IMR-90 (cell line): ENCODE measurements around the gene HMGCS2. TPM values are rescaled to one million over a fixed set of nuclear protein-coding genes. Genes with fewer than 3 reads are reported as not detected.

Source experiments
- ATAC-seq: fragments of 200-7000 bp; cut with Tn5 transposase; 2 replicates; pipeline ENCODE4 v1.9.1; 2020; ENCODE audit warnings: low read depth, mild to moderate bottlenecking, moderate library complexity
- BruUV-seq: library from RNA; stranded (reverse); fragments of 400-500 nt; replicated peaks from 2 replicates; lab custom pipeline; 2021; lab: Mats Ljungman, UMichigan
- CTCF ChIA-PET: fragments of 300-600 bp; formaldehyde crosslinking; extraction: SDS; loops from one replicate; lab custom pipeline; 2021; ENCODE audit warnings: antibody characterized with exemption; lab: Yijun Ruan, JAX
- POLR2A ChIA-PET: fragments of 300-600 bp; sonication (Branson Sonifier 250); formaldehyde crosslinking; loops from one replicate; lab custom pipeline; 2022; ENCODE audit warnings: antibody characterized with exemption; ENCODE audit not compliant: unreplicated experiment; lab: Charles Lee
- DNase-seq: peaks from one replicate; pipeline ENCODE4 v3.0.0; 2013
- H2AFZ ChIP-seq: replicated peaks from 2 replicates; pipeline ENCODE3; 2013; ENCODE audit warnings: low read length, mild to moderate bottlenecking; ENCODE audit not compliant: poor library complexity
- H2AK5ac ChIP-seq: 2 replicates; pipeline ENCODE4 v1.6.1; 2013; ENCODE audit warnings: low read depth, low read length, inconsistent platforms
- H2AK9ac ChIP-seq: replicated peaks from 2 replicates; pipeline ENCODE3; 2013; ENCODE audit warnings: mild to moderate bottlenecking, low read depth, low read length, moderate library complexity; ENCODE audit not compliant: poor library complexity
- H2BK120ac ChIP-seq: 2 replicates; pipeline ENCODE4 v1.6.1; 2013; ENCODE audit warnings: low read depth, low read length, inconsistent platforms
- H2BK15ac ChIP-seq: 3 replicates; pipeline ENCODE4 v1.6.1; 2013; ENCODE audit warnings: low read depth, low read length, inconsistent platforms
- H2BK20ac ChIP-seq: 2 replicates; pipeline ENCODE4 v1.6.1; 2013; ENCODE audit warnings: low read depth, mild to moderate bottlenecking, inconsistent platforms, low read length, moderate library complexity
- H2BK5ac ChIP-seq: 2 replicates; pipeline ENCODE4 v1.6.1; 2013; ENCODE audit warnings: mild to moderate bottlenecking, low read depth, low read length, inconsistent platforms; ENCODE audit not compliant: poor library complexity, severe bottlenecking
- H3K14ac ChIP-seq: replicated peaks from 2 replicates; pipeline ENCODE4 v1.6.1; 2013; ENCODE audit warnings: low read depth, low read length, inconsistent platforms
- H3K18ac ChIP-seq: 2 replicates; pipeline ENCODE4 v1.6.1; 2013; ENCODE audit warnings: low read depth, low read length, control low read depth
- H3K23ac ChIP-seq: 2 replicates; pipeline ENCODE4 v1.6.1; 2013; ENCODE audit warnings: low read depth, low read length, inconsistent platforms
- H3K27ac ChIP-seq: 2 replicates; pipeline ENCODE4 v1.5.1; 2013; ENCODE audit warnings: mild to moderate bottlenecking, control low read depth, low read length; ENCODE audit not compliant: insufficient read depth
- H3K27me3 ChIP-seq: 2 replicates; pipeline ENCODE4 v1.6.1; 2013; ENCODE audit warnings: low read length; ENCODE audit not compliant: control insufficient read depth, insufficient read depth
- H3K36me3 ChIP-seq: 2 replicates; pipeline ENCODE4 v1.6.1; 2013; ENCODE audit warnings: low read length, mixed read lengths; ENCODE audit not compliant: control insufficient read depth, insufficient read depth
- H3K4ac ChIP-seq: 2 replicates; pipeline ENCODE4 v1.6.1; 2013; ENCODE audit warnings: low read depth, low read length, inconsistent platforms
- H3K4me1 ChIP-seq: 2 replicates; pipeline ENCODE4 v1.6.1; 2013; ENCODE audit warnings: low read length, mixed read lengths; ENCODE audit not compliant: control insufficient read depth, insufficient read depth
- H3K4me2 ChIP-seq: 2 replicates; pipeline ENCODE4 v1.6.1; 2013; ENCODE audit warnings: low read depth, mild to moderate bottlenecking, control low read depth, low read length, moderate library complexity
- H3K4me3 ChIP-seq: 2 replicates; pipeline ENCODE4 v1.5.1; 2013; ENCODE audit warnings: low read depth, mild to moderate bottlenecking, control low read depth, low read length, moderate library complexity; ENCODE audit not compliant: insufficient read depth
- H3K56ac ChIP-seq: 2 replicates; pipeline ENCODE4 v1.6.1; 2013; ENCODE audit warnings: low read length, inconsistent platforms; ENCODE audit not compliant: insufficient read depth; ENCODE audit errors: extremely low read depth
- H3K79me1 ChIP-seq, 2 experiments: 2 replicates each; pipeline ENCODE4 v1.6.1; 2013; ENCODE audit warnings: low read length in 2 of 2, inconsistent platforms in 1 of 2, low read depth in 1 of 2
- H3K9ac ChIP-seq: 2 replicates; pipeline ENCODE4 v1.6.1; 2013; ENCODE audit warnings: low read depth, low read length, control low read depth
- H3K9me1 ChIP-seq: 2 replicates; pipeline ENCODE4 v1.6.1; 2013; ENCODE audit warnings: low read length, inconsistent platforms; ENCODE audit not compliant: insufficient read depth
- H3K9me3 ChIP-seq: 2 replicates; pipeline ENCODE4 v1.6.1; 2013; ENCODE audit warnings: low read length; ENCODE audit not compliant: control insufficient read depth, insufficient read depth
- H4K20me1 ChIP-seq: 2 replicates; pipeline ENCODE4 v1.6.1; 2013; ENCODE audit warnings: low read length, inconsistent platforms; ENCODE audit not compliant: insufficient read depth
- H4K5ac ChIP-seq: 2 replicates; pipeline ENCODE4 v1.6.1; 2013; ENCODE audit warnings: mild to moderate bottlenecking, low read depth, low read length, control low read depth
- H4K8ac ChIP-seq, 2 experiments: 2 replicates each; pipeline ENCODE4 v1.6.1; 2013; ENCODE audit warnings: low read depth in 2 of 2, low read length in 2 of 2, control low read depth in 1 of 2, inconsistent platforms in 1 of 2
- H4K91ac ChIP-seq: 2 replicates; pipeline ENCODE4 v1.6.1; 2013; ENCODE audit warnings: low read depth, low read length, inconsistent platforms; ENCODE audit not compliant: insufficient read depth
- BHLHE40 ChIP-seq: fragments of 150-350 bp; IDR thresholded peaks from 2 replicates; pipeline ENCODE4 v1.6.1; 2016; ENCODE audit warnings: mild to moderate bottlenecking, low read depth, low read length
- CEBPB ChIP-seq: IDR thresholded peaks from 2 replicates; pipeline ENCODE4 v1.6.1; 2012; ENCODE audit warnings: low read depth, low read length, improper control_type of control experiment
- CHD1 ChIP-seq: IDR thresholded peaks from 2 replicates; pipeline ENCODE4 v1.6.1; 2012; ENCODE audit warnings: low read depth, low read length, improper control_type of control experiment
- CTCF ChIP-seq: conservative IDR thresholded peaks from 2 replicates; pipeline ENCODE4 v1.5.1; 2012; ENCODE audit warnings: mild to moderate bottlenecking, low read depth, low read length, improper control_type of control experiment
- ELK1 ChIP-seq: fragments of 150-350 bp; IDR thresholded peaks from 2 replicates; pipeline ENCODE4 v1.6.1; 2016; ENCODE audit warnings: low read depth, mild to moderate bottlenecking, low read length, moderate library complexity, borderline replicate concordance
- FOS ChIP-seq: fragments of 150-350 bp; IDR thresholded peaks from 2 replicates; pipeline ENCODE4 v1.6.1; 2016; ENCODE audit warnings: low read depth, low read length
- MAFK ChIP-seq: IDR thresholded peaks from 2 replicates; pipeline ENCODE4 v1.6.1; 2012; ENCODE audit warnings: low read depth, low read length, improper control_type of control experiment
- MAZ ChIP-seq: IDR thresholded peaks from 2 replicates; pipeline ENCODE4 v1.6.1; 2012; ENCODE audit warnings: low read depth, mild to moderate bottlenecking, low read length, improper control_type of control experiment, moderate library complexity, borderline replicate concordance
- MXI1 ChIP-seq: IDR thresholded peaks from 2 replicates; pipeline ENCODE4 v1.6.1; 2012; ENCODE audit warnings: low read depth, mild to moderate bottlenecking, low read length, moderate library complexity, borderline replicate concordance
- NFE2L2 ChIP-seq: fragments of 150-350 bp; IDR thresholded peaks from 2 replicates; pipeline ENCODE4 v1.6.1; 2016; ENCODE audit warnings: low read depth, mild to moderate bottlenecking, low read length
- POLR2A ChIP-seq: IDR thresholded peaks from 2 replicates; pipeline ENCODE4 v1.6.1; 2012; ENCODE audit warnings: mild to moderate bottlenecking, low read depth, low read length
- RAD21 ChIP-seq: IDR thresholded peaks from 2 replicates; pipeline ENCODE4 v1.6.1; 2012; ENCODE audit warnings: low read length, improper control_type of control experiment
- RCOR1 ChIP-seq: IDR thresholded peaks from 2 replicates; pipeline ENCODE4 v1.6.1; 2012; ENCODE audit warnings: mild to moderate bottlenecking, low read length, improper control_type of control experiment; ENCODE audit not compliant: insufficient replicate concordance
- RFX5 ChIP-seq: IDR thresholded peaks from 2 replicates; pipeline ENCODE4 v1.8.0; 2012; ENCODE audit warnings: low read depth, mild to moderate bottlenecking, low read length, moderate library complexity
- SMC3 ChIP-seq: fragments of 150-350 bp; IDR thresholded peaks from 2 replicates; pipeline ENCODE4 v1.6.1; 2016; ENCODE audit warnings: low read depth, mild to moderate bottlenecking, antibody characterized with exemption, low read length, moderate library complexity
- USF2 ChIP-seq: fragments of 150-350 bp; IDR thresholded peaks from 2 replicates; pipeline ENCODE4 v1.6.1; 2017; ENCODE audit warnings: mild to moderate bottlenecking, antibody characterized with exemption, low read length, low read depth
- WGBS, 2 experiments: methylation state at CpG; one replicate each; pipeline versions ENCODE4 v1.1.5 to v1.1.7; 2013; ENCODE audit warnings: missing lambda C conversion rate in 2 of 2; ENCODE audit not compliant: insufficient read length in 1 of 2; ENCODE audit errors: extremely low coverage in 2 of 2; 5-methylcytosine and 5-hydroxymethylcytosine counted together
- dilution Hi-C: fragments of 300-500 bp; cut with HindIII; formaldehyde crosslinking; loops from one replicate; pipeline ENCODE4 v1.14.3; 2018; ENCODE audit warnings: low sequenced_read_pairs; ENCODE audit not compliant: unreplicated experiment
- in situ Hi-C: fragments of 300-500 bp; cut with MboI; formaldehyde crosslinking; loops from 3 replicates; pipeline ENCODE4 v1.14.3; 2019; ENCODE audit warnings: low sequenced_read_pairs, inconsistent platforms, mixed read lengths
- intact Hi-C: fragments of 100-400 bp; cut with micrococcal nuclease; formaldehyde crosslinking; loops from 2 replicates; pipeline ENCODE4 v1.10.0; 2022
- polyA plus RNA-seq, 3 experiments: library from polyadenylated mRNA; depleted of rRNA; stranded (reverse); fragments of >200 nt; gene quantifications; 2 replicates each; pipeline ENCODE4 v1.2.3, GENCODE V29; 2012; ENCODE audit warnings: low replicate concordance in 1 of 3
- total RNA-seq: library from RNA; depleted of rRNA; stranded (reverse); fragments of >200 nt; gene quantifications from 2 replicates; pipeline ENCODE4 v1.2.3, GENCODE V29; 2012

The HMGCS2 gene
- total and polyA plus RNA-seq, 2 of the 4 experiments (the other 2 are of a cell fraction) = not detected

- in situ Hi-C loops (no loop called here), dilution Hi-C loops (no loop called here), intact Hi-C loops (loop anchor here (2.0 kb wide), 1 partner anchor 34 kb away; no protein-coding TSS in a partner anchor)
- Histone ChIP-seq H2AK9ac (no peak overlapping the region), H3K9me1 (peaks cover 4% of the 10 kb centered on the region; the same call in 1 of the 2 replicates), H2BK120ac (no peak overlapping the region), H2BK5ac (no peak overlapping the region), H3K23ac (no peak overlapping the region), H4K5ac (no peak overlapping the region), H3K14ac (no peak overlapping the region), H3K4me1 (peaks cover 7% of the 10 kb centered on the region), H2AK5ac (no peak overlapping the region), H4K20me1 (no peaks in the 10 kb centered on the region), H2AFZ (no peak overlapping the region), H3K79me1 (no peaks in the 10 kb centered on the region), H4K8ac (no peak overlapping the region), H3K9ac (no peak overlapping the region), H3K18ac (no peak overlapping the region), H3K27me3 (no peaks in the 10 kb centered on the region), H3K4ac (no peak overlapping the region), H3K4me2 (no peak overlapping the region), H2BK15ac (no peak overlapping the region), H3K4me3 (no peak overlapping the region), H4K91ac (no peak overlapping the region), H3K56ac (no peak overlapping the region), H3K27ac (no peak overlapping the region), H3K9me3 (no peaks in the 10 kb centered on the region), H3K36me3 (no peaks in the 10 kb centered on the region), H2BK20ac (no peak overlapping the region)
- WGBS, 2 experiments = no CpG with 5 or more reads among the region's 6 CpGs
- ChIA-PET POLR2A (no interaction called here), CTCF (no interaction called here)
- no peak for ATAC-seq
- BruUV-seq = no TSS peak
- no peak for DNase-seq
- TF ChIP-seq FOS = no peak
- no peak for TF ChIP-seq RCOR1
- TF ChIP-seq CHD1 = no peak
- no peak for TF ChIP-seq USF2
- no peak for TF ChIP-seq SMC3
- TF ChIP-seq POLR2A = no peak
- TF ChIP-seq MXI1 = no peak
- TF ChIP-seq RAD21 = no peak
- TF ChIP-seq CEBPB = no peak
- no peak for TF ChIP-seq CTCF
- no peak for TF ChIP-seq RFX5
- TF ChIP-seq ELK1 = no peak
- no peak for TF ChIP-seq BHLHE40
- TF ChIP-seq MAZ = no peak
- TF ChIP-seq NFE2L2 = no peak
- TF ChIP-seq MAFK = no peak
Observed at GRCh38 chr1:119778359-119778758, 9.7 kb upstream of the HMGCS2 start.
